T follicular helper cell (primary cell): ENCODE results near the gene KHDC3L.
A peak's percentile ranks its signal among the peaks of the same experiment; 100 is the strongest.
"Not testable (repeated sequence)": the region's sequence is repeated elsewhere in the genome, so short reads cannot be mapped to it uniquely, and the experiment has no call there.

ENCODE experiments used
- DNase-seq: peaks from one replicate; pipeline ENCODE4 v3.0.0-alpha.2; 2020; ENCODE audit warnings: low read depth

The KHDC3L gene

DNA sequence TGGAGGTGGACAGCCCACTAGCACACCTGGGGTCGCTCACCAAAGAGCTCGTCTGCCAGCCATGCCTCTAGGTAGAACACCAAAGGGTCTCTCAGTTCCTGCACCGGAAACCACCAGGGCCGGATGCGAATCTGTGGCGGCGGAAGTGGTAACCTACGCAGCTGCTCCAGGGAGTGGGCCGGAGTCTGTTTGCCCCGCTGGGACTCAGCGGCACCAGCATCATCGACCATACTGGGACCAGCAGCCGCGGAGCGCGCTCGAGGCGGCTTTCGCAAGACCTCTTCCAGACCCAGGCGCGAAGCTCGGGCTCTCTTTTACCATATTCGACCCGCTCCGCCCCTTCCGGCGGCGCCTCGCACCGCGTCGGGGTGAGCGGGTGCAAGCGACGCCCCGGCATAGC lies 7.1 kb downstream of the KHDC3L start, which contains the start of gene OOEP:
TSS of gene OOEP (minus strand) at position 335 of the 400 bp plus-strand sequence. CDS start at position 230, 105 bp downstream.
- DNase-seq: no peak

DNA sequence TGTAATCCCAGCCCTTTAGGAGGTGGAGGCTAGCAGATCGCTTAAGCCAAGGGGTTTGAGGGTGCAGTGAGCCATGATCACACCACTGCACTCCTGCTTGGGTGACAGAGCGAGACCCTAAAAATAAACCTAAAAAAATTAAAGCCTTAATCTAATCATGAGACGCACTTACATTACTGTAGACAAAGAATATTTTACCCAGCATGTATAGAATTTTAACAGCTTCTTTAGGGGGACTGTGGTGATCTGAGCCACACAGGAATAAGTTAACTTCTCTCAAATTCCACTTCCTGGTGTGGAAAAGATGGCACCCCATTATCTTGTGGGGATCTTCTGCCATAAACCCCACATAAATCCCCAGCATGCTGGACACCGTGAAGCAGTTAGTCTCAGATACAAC lies 9.5 kb downstream of the KHDC3L start:
- no peak for DNase-seq

DNA sequence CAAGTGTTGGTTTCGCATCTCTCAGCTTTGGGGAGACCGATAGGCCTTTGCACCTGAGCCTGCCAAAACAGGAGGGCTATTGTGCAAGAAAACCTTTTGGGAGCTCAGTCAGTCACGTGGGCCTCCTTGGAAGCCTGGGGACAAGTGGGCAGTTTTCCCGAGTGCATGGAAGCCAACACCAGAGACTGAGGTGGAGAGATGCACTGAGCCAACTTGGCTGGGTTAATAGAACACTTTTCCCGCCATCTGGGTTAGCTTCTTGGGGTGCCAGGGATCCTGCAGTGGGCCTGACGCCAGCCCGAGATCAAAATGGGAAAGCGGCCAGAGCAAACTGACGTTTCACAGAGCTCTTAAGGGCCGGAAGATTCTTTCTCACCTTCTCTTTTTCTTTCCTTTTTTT lies 10.1 kb downstream of the KHDC3L start:
- no peak for DNase-seq

DNA sequence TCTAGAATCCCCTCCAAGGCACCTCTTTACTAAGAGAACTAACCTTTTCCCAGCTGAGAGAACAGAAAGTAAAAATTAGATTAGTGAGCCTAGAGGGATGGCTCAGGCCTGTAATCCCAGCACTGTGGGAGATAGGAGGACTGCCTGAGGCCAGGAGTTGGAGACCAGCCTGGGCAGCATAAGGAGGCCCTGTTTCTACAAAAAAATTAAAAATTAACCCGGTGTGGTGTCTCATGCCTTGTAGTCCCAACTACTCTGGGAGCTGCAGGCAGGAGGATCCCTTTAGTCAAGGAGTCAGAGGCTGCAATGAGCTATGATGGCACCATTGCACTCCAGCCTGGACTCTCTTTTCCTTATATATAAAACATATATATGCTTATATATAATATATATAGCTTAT lies 12.8 kb downstream of the KHDC3L start:
- no peak for DNase-seq

DNA sequence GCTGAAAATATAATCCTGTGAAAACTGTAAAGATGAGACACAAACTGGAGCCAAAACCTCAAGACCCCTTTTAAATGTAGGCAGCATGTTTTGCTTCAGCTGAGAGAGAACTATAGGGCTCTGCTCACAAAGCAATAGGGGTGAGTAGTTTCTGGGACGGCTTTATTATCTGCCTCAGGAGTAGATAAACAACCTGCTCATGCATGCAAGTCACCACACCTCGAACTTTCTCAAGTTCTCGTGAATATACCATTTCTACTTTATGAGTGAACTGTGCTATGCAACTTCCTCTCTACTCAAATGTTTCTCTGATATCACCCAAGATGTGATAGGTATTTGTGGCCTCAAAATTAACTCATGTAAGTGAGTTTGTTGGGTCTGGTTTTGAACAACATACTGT lies 14.8 kb downstream of the KHDC3L start:
- DNase-seq: no peak

DNA sequence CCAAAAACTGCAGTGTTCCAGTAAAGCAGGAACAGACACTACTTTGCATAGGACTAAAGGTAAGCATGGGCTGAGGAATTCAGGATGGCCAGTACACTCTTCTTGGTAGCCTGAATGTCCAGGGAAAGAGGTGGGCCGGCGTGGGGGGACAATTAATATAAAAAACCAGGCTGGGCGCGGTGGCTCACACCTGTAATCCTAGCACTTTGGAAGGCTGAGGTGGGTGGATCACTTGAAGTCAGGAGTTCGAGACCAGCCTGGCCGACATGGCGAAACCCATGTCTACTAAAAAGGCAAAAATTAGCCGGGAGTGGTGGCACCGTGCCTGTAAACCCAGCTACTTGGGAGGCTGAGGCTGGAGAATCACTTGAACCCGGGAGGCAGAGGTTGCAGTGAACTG lies 19.1 kb downstream of the KHDC3L start:
- DNase-seq: not testable (repeated sequence)

DNA sequence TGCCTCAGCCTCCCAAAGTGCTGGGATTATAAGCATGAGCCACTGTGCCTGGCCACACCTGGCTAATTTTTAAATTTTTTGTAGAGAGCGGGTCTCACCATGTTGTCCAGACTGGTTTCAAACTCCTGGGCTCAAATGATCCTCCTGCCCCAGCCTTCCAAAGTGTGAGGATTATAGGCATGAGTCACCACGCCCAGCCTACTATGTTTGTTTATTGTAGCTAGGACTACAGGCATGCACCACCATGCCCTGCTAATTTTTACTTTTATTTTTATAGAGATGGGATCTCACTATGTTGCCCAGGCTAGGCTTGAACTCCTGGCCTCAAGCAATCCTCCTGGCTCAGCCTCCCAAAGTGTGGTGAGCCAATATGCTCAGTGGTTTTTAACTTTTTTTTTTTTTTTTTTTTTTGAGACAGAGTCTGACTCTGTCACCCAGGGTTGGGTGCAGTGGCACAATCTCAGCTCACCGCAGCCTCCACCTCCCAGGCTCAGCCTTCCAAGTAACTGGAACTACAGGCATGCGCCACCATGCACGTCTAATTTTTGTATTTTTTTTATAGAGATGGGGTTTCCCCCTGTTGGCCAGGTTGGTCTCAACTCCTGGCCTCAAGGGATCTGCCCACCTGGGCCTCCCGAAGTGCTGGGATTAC lies 20.1 kb downstream of the KHDC3L start:
- no peak for DNase-seq

DNA sequence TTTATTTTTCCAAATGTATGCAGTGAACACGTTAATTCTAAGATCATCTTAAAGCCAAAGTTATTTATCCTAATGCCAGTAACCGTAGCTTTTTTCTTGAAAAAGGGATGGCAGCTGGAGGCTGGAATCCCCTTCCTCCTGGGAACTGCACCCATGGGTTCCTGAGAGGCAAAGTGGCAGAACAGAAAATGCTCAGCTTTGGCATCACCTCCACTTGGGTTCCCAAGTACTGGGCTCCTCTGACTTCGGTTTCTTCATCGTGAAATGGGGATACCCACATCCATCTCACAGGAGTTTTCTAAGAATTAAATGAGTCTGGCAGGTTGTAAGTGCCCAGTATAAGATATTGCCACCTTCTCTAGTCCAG lies 26.0 kb downstream of the KHDC3L start:
- no peak for DNase-seq

DNA sequence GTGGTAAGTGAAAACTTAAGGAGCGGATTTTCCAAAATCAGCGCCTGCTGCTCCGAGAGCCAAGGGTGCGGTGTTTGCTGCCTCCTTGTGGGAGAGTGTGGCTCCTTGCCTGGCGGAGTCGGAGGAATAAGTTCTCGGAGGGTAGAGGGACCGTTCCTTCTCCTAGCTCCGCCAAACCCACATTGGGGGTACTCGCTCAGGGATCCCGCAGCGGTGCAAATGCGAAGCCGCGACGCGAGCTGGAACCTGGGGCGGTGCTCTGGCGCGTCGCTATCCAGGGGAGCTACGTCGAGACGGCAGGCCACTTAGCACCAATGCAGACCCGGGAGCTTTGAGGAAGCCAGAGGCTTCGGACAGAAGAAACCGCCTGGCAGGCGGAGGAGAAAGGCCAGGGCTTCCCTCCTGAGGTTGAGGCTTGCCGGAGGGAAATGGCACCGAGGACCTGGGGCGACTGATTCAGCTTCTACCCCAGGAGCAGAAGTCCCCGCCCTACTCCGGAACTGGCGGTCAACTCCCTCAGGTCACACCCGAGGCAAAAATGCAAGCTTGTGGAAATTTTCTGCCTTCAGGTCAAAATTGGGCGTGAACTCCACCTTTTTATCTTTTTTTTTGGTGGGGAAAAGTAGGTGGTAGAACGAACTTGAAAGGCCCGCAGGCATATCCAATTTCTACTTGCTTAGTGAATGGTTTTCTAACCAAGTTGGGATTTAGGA lies 26.5 kb downstream of the KHDC3L start:
- no peak for DNase-seq

DNA sequence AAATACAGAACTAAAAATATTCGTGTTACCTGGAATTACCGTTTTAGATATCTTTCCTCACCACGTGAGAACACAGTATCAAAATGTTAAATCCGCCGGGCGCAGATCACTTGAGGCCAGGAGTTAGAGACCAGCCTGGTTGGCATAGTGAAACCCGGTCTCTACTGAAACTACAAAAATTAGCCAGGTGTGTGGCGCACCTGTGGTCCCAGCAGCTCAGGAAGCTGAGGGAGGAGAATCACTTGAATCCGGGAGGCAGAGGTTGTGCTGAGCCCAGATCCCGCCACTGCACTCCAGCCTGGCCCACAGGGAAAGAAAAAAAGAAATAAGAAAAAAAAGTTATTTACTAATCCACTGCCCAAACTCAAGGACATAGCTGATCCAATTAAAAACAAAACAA lies 27.4 kb downstream of the KHDC3L start:
- no peak for DNase-seq

DNA sequence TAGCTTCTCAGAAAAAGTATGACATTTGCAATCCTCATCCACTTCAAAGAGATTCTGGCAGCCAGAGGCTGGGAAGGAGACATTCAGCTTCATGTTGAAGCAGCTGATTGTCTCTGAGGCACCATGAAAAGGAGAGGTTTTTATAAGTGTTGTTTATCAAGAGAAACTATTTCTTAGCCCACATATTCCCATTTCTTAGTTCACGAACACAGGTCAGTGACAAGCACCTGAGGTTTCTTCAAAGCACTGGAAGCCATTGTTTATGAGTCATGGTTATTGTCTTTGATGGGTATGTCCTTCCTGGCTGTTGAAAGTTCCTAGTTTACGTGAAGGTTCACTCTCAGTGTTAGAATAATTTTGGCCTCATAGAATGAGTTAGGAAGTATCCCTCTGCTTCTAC lies 29.2 kb downstream of the KHDC3L start:
- no peak for DNase-seq

DNA sequence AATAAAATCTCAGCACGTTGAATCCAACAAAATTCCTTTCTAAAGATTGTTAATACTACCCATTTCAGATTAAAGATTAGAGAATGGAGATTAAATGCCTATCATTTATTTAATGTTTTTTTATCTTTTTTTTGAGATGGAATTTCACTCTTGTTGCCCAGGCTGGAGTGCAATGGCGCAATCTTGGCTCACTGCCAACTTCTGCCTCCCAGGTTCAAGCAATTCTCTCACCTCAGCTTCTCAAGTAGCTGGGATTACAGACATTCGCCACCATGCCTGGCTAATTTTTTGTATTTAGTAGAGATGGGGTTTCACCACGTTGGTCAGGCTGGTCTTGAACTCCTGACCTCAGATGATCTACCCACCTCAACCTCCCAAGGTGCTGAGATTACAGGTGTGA lies 29.7 kb downstream of the KHDC3L start:
- DNase-seq: not testable (repeated sequence)

DNA sequence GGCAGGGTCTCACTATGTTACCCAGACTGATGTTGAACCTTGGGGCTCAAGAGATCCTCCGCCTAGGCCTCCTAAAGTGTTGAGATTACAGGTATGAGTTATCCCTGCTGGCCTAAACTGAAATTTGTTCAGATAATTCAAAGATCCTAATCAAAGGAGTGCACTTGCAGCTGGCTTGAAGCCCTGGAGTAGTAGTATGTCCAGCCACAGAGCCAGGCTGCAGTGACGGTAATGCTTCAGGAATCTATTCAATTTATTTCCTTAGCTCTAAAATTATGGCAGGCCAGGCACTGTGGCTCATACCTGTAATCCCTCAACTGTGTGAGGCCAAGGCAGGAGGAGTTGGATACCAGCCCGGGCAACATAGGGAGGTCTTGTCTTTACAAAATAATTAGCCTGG lies 30.8 kb downstream of the KHDC3L start:
- DNase-seq: no peak

DNA sequence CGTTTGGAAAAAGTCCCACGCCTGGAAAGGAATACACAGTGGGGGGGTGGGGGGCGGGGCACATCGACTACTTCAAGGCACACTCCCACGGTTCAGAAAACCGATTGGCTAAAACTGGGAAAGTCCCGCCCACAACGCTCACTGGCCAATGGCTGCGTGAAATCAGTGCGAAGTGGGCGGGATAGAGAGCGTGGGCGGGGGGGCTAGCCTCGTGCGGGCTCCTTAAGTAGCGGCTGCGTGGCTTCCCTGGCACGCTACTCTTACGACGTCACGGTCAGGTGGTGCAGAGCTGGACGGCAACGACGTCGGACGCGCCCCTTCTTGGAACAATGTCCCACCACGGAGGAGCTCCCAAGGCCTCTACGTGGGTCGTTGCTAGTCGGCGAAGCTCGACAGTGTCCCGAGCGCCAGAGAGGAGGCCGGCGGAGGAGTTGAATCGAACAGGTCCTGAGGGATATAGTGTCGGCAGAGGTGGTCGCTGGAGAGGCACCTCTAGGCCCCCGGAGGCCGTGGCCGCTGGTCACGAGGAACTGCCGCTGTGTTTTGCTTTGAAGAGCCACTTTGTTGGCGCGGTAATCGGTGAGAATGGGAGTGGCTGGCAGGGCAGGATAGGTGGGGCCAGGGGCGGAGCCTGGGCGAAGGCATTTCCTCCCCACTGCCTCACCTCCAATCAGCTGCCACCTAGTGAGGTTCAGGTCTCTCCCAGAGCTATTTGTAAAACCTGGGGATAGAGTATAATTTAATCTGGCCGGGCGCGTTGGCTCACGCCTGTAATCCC lies 32.3 kb downstream of the KHDC3L start, which contains the start of gene DDX43:
TSS of gene DDX43 (plus strand) at position 252 of the 778 bp plus-strand sequence. CDS start at position 330, 78 bp downstream.
- DNase-seq: peak; percentile 7

DNA sequence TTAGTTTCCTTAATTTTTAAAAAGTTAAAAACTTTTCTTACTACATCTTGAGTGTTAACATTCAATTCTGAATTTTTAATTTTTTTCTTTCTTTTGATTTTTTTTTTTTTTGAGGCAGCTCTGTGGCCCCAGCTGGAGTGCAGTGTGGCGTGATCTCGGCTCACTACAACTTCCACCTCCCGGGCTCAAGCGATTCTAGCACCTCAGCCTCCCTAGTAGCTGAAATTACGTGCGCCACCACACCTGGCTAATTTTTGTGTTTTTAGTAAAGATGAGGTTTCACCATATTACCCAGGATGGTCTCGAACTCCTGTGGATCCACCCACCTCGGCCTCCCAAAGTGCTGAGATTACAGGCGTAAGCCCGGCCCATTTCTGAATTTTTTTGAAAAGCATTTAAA lies 33.4 kb downstream of the KHDC3L start:
- DNase-seq: no peak

DNA sequence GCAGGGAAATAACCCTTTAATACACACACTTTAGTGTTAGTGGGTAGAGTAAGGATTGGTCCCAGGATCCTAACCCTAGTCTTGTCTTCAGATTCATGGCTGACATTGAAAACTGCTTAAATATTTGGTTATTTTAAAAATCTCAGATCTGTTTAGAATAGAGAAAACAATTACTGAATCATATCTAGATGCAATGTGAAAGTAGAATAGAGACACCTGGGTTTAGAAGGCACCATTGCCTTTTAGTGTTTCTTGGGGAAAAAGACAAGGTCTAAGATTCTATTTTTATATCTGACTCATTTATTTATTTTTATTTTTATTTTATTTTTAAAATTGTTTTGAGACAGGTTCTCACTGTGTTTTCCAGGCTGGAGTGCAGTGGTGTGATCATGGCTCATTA lies 38.2 kb downstream of the KHDC3L start:
- DNase-seq: no peak

DNA sequence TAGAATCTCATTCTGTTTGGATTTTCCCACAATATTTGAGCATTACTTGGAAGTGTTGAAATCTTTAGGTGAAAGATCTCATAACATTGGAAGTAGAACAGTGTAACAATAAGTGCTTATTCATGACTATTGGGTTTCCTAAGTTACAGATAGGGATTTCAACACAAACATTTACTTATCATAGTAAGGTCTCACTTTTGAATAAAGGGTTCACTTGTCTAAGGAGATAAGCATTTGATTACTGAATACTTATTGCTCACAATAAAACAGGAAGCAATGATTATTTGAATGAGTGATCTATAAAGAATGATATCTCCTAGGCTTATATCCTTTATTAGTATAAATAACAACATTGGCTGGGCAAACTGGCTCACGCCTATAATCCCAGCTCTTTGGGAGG lies 46.9 kb downstream of the KHDC3L start:
- no peak for DNase-seq

DNA sequence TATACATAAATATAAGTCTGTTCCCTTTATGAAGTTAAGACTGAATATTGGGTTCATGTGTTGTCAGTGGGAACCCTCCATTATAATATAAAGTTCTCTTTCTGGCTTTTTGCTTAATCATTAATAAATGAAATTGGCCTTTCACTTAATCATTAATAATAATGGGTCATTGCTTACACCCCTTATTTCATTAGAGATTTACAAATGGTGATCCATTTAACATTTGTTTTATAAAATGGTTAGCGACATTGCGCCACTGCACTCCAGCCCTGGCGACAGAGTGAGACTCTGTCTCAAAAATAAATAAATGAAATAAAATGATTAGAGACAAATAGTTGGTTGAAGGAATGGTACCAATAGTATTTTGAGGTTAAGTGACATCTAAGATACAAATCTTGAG lies 50.6 kb downstream of the KHDC3L start:
- DNase-seq: no peak
